HG03280 (cell line): ENCODE results near the gene VTI1A.
"Not testable (repeated sequence)": the region's sequence is repeated elsewhere in the genome, so short reads cannot be mapped to it uniquely, and the experiment has no call there.

Experiments
- ATAC-seq: cut with Tn5 transposase; IDR thresholded peaks from one replicate; pipeline ENCODE4 v1.9.1; 2021; ENCODE audit warnings: mild to moderate bottlenecking, moderate library complexity; ENCODE audit not compliant: unreplicated experiment

VTI1A gene

GRCh38 chr10:112585126-112585525 is 138.1 kb downstream of the VTI1A start:
- no peak for ATAC-seq

GRCh38 chr10:112585960-112586359 is 138.9 kb downstream of the VTI1A start:
- no peak for ATAC-seq

- no peak for ATAC-seq
Observed at GRCh38 chr10:112587729-112588128, 140.7 kb downstream of the VTI1A start.

- ATAC-seq, result no peak
Observed at GRCh38 chr10:112588225-112588990, 141.4 kb downstream of the VTI1A start.

- ATAC-seq, result no peak
Observed at GRCh38 chr10:112589081-112589480, 142.1 kb downstream of the VTI1A start.

GRCh38 chr10:112590786-112591185 is 143.8 kb downstream of the VTI1A start:
- ATAC-seq, result not testable (repeated sequence)

- ATAC-seq, result no peak
Observed at GRCh38 chr10:112593023-112593422, 146.0 kb downstream of the VTI1A start.

GRCh38 chr10:112601214-112602090 is 154.4 kb downstream of the VTI1A start:
- no peak for ATAC-seq

- no peak for ATAC-seq
Observed at GRCh38 chr10:112603062-112603461, 156.0 kb downstream of the VTI1A start.

- ATAC-seq, result no peak
Observed at GRCh38 chr10:112605063-112605462, 158.0 kb downstream of the VTI1A start.

GRCh38 chr10:112607506-112607905 is 160.5 kb downstream of the VTI1A start:
- no peak for ATAC-seq

GRCh38 chr10:112613620-112614019 is 166.6 kb downstream of the VTI1A start:
- ATAC-seq, result no peak

- no peak for ATAC-seq
Observed at GRCh38 chr10:112614072-112614471, 167.1 kb downstream of the VTI1A start.

GRCh38 chr10:112614586-112614985 is 167.6 kb downstream of the VTI1A start:
- no peak for ATAC-seq

GRCh38 chr10:112615269-112615668 is 168.3 kb downstream of the VTI1A start:
- ATAC-seq, result no peak

GRCh38 chr10:112616647-112617046 is 169.6 kb downstream of the VTI1A start:
- no peak for ATAC-seq

GRCh38 chr10:112618814-112619213 is 171.8 kb downstream of the VTI1A start:
- ATAC-seq, result no peak

GRCh38 chr10:112619556-112619955 is 172.5 kb downstream of the VTI1A start:
- no peak for ATAC-seq

- ATAC-seq, result no peak
Observed at GRCh38 chr10:112622786-112623185, 175.8 kb downstream of the VTI1A start.

- no peak for ATAC-seq
Observed at GRCh38 chr10:112624546-112625048, 177.6 kb downstream of the VTI1A start.

- ATAC-seq, result no peak
Observed at GRCh38 chr10:112628951-112629609, 182.1 kb downstream of the VTI1A start.
